Stimulated activated CD8-positive, alpha-beta memory T cell treated with anti-CD3 and anti-CD28 coated beads, Interleukin-7, amount 100 ng/mL, for 1 hour (primary cell): ENCODE data around the gene PROM1.

ENCODE experiments used
- DNase-seq, 2 donors: peaks; one replicate each; pipeline ENCODE4 v3.0.0-alpha.2; 2020; ENCODE audit warnings: low read depth in 2 of 2

The PROM1 gene

GRCh38 chr4:15945516-15945915 is 138.3 kb downstream of the PROM1 start:
- DNase-seq, result no peak

- no peak for DNase-seq
Observed at GRCh38 chr4:15944895-15945294, 138.9 kb downstream of the PROM1 start.

DNA sequence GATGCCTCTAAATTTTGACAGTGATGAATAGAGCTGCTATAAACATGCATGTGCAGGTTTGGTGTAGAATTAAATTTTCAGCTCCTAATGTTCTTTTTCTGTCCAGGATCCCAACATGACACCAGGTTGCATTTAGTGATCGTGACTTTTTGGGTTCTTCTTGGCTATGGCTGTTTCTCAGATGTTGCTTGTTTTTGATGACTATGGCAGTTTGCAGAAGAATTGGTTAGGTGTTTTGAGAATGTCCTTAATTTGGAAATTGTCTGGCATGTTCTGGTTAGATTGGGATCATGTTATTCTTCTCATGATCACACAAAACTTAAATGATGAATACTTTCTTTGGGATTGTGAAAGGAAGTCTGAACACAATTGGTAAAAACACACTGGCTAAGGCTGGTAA is 141.5 kb downstream of the PROM1 start:
- DNase-seq, result no peak

DNA sequence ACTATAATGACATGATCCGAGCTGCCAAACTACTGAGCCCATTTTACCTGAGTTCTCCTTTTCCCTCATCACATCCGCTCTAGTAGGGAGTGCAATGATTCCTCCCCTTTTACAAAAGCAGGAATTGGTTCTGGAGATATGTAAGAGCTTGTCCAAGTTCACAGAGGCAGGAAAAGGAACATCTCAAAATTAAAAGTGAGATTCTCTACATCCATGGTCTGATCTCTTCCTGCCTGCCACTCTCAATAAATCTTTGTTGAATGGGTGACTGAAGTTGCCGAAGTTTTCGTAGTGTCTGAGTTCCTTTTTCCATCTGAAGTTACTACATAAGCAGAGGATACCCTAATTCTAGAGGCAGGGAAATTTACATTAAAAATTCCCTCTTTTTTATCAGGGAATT is 145.2 kb downstream of the PROM1 start, which contains the start of gene FGFBP1:
Gene FGFBP1, minus strand, starts transcription at position 101 of the 400 bp plus-strand sequence. CDS start 2,108 bp downstream, outside the sequence.
- no peak for DNase-seq

DNA sequence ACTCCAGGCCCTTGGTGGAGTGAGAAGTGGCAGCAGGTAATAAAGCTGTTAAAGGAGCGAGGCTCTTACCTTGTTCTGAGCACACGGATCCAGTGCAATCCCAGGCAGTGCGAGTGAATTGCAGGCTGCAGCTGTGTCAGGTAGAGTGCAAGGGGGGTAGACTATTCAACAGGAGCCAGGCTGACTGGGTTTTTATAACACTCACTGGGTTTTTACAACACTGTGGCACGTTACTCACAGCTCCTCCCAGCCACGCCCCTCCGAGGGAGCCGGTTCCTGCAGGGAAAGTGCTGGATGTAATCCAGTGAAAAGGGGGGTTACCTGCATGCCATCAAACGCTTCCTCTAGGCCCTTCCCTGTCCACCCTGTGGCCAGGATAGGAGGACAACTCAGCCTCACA is 145.6 kb downstream of the PROM1 start:
- DNase-seq, result no peak

DNA sequence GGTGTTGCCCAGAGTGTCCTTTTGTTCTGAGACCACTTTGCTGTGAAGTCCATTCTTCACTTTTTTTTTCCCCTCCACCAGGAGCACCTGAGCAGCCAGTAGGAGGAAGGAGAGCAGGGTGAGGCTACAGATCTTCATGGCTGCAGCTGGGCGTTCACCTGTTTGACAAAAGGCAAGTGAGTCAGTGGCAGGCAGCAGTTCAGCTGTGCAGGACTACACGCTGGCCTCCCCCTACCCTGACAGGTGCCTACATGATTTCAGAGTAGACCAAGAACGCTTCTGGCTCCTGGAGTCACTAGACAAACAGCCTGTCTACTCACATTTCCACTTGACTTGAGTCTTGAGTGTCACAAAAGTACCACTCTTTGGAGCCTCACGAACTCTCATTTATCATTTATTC is 147.3 kb downstream of the PROM1 start:
- DNase-seq, result no peak

DNA sequence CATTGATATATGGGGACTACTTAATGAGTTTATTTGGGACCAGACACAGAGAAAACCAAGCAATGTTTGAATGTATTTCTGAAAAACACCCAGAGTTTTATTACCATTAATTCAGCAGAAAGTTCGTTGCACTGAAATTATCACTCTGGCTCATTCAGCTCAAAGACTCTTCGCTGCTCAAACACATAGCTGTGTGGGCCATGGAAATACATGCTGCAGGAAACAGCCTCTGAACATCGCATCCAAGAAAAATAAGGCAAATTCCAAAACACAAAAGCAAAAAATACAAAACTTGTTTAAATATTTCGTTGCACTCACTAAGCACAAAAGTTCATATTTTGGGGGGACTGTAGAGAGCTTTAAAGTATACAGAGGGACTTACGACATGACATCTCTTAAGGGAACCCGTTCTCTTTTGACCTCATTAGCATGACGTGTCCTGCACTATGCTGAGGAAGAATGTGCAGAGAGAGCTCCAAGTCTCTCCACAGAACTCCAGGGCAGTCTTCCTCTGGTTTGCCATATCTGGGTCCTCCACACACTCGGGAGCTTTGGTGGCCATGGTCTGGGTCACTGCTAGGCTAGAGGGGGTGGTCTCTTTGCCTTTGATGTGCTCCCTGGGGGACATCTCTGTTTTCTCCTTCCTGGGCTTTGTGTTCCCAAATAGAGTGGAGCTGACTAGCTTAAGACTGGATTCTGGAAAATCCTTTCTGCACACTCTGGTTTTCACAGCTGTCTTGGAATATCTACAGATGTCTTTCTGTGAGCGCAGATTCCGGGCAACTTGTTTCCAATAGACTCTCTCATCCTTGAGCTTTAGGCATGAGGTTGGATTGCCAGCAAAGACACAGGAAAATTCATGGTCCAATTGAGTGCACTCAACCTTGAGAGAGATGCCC is 148.1 kb downstream of the PROM1 start:
- DNase-seq, result no peak

GRCh38 chr4:15934259-15934658 is 149.6 kb downstream of the PROM1 start:
- no peak for DNase-seq

- DNase-seq, result no peak
Observed at GRCh38 chr4:15931451-15932210, 152.2 kb downstream of the PROM1 start.

GRCh38 chr4:15930314-15930713 is 153.5 kb downstream of the PROM1 start:
- DNase-seq, result no peak

- DNase-seq, result no peak
Observed at GRCh38 chr4:15929540-15929939, 154.3 kb downstream of the PROM1 start.

DNA sequence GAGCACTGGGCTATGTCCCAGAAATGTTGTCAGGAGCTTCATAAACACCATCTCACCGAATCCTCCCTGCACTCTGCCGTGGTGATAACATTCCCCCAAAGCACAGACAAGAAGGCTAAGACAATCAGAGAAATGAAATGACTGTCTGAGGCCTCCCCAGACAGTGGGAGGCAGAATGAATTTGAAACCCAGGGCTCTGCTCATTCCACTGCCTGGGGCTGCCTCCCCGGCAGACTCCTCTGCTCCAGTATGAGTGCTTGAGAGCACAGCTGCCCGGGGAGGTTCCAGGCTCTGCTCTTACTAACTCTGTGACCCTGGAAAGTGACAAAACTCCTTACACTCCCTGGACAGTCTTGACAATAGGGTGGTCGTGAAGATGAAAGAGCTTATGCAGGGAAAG is 154.9 kb downstream of the PROM1 start:
- no peak for DNase-seq

DNA sequence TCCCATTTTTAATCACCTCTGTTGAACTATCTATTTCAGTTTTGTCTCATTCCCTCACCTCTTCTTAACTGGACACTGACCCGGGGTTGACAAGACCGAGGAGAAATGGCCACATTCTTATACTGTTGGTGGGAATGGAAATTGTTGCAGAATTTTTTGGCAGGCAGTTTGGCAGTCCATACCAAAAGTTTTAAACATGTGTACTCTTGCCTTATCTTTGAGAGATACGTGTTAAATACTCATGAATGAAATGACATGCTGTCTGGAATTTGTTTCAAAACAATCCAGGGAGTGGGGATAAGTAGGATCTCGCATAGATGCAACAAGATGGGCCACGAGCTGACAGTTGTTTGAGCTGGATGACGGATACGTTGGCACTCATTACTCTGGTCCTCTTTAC is 157.3 kb downstream of the PROM1 start:
- no peak for DNase-seq

DNA sequence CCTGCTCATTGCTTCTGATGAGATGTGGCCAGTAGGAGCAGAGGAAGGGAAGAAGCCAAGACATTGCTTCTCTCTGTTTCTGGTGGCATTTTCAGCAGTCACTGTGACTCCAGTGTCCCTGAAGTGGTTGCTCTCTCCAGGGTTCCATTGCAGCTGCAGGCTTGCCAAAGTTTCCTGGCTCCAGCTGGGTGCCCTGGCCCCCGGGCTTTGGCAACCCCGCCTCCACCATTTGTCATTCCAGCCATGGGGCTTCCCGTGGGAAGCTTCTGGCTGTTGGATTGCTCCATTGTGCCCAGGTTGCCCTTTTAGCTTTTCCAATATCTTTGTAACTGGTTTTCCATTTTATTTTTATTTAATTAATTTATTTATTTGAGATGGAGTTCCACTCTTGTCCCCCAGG is 158.0 kb downstream of the PROM1 start:
- DNase-seq, result no peak

DNA sequence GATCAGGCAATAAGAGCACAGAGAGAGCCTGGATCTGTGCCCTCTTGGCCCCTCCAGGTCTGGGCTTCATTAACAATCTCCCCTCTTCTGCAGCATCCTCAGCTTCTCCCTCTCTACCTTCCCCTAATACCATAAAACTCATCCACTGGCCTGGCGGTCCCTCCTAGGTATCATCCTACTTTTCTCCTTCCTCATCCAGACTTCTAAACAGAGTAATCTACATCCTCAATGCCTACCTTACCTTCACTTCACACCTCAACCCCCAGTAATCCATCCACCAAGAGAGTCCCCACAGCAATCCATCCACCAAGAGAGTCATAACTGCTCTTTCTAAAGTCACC is 162.3 kb downstream of the PROM1 start:
- no peak for DNase-seq

DNA sequence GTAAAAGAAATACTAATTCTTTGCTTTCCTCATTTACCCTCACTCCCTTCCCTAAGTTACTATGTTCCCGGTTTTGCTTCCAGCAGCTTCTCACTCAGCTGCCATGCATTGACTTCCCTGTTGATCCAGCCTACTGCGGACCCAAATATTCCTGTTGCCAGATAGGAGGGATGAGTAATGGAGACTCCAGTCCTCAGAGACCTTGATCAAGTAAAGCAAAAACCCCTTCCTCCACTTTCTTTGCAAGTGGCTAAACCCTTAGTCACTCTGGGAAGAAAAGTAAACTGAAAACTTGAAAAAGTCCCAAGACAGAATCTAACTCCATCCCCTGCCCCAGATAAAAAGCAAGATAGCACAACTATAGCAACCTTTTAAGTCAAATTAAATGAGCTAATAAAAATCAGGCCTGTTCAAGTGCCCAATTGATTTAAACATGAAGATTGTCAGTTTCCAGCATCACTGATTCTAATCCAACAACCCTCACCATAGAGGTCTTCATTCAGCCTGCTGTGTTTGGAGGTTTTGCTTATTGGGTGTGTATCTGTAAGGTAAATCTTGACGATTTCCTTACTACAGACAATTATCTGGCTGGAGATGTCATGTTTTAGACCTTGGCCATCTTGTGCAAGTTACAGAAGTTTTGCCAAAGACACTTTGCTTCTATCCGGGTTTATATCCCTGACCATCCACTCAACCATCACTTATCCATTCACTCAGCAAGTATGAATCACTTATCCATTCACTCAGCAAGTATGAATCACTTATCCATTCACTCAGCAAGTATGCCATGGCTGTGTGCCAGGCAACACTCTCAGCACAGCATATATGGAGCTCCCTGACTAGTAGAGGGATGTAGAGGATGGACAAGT is 162.9 kb downstream of the PROM1 start:
- DNase-seq, result no peak

DNA sequence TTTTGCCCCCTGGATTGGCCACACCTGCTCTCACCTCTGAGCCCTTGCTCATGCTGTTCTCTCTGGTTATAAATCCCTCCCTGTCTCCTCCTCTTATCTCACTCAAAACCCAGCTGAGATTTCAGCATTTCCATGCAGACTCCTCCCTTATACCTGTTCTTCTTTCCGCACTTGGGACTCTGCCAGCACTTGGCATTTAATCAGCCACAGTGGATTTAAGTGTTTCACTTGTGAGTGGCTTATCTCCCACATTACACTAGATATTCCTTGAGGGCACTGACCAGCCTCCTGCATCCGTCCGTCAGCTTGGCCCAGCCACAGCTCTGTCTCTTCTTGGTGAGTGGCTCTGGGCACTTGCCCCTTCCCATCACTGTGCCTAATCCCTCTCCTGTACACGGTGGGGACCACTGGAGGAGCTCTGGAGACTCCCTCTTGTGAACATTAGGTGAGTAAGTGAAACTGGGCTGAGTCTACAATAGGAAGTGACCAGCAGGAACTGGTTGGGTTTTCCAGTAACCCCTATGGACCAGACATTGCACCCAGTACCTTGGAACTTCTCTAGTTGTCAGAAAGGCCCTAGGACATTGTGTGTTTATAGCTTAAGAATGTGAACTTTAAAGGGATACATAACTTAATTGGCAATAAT is 165.2 kb downstream of the PROM1 start:
- no peak for DNase-seq
